Stimulated activated CD4-positive, alpha-beta T cell treated with anti-CD3 and anti-CD28 coated beads, Interleukin-2, amount 100 ng/mL, for 48 hours (primary cell): Measurements from ENCODE around the gene CMIP.

Experiments used
- DNase-seq, 2 donors: peaks; one replicate each; pipeline ENCODE4 v3.0.0-alpha.2; 2020

The CMIP gene

DNA sequence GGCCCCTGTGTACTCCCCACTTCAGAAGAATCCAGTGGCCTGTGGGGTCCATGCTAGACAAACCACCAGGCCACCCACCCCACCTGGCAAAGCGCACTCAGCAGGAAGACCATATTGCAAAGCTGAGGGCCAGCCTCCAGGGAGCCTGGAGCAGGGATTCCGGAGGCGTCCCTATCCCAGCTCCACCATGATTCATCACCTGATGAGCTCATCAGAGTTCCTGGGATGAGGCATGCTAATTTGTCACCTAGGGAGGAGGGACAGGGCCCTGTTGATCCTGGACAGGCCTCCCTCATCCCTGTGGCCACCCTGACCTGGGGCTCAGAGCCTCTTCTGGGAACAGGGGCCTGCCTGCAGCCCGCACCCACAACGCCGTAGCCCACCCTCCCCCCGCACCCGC is 202.9 kb downstream of the CMIP start:
- DNase-seq: no peak

- DNase-seq: no peak
Observed at GRCh38 chr16:81649561-81650184, 205.1 kb downstream of the CMIP start.

DNA sequence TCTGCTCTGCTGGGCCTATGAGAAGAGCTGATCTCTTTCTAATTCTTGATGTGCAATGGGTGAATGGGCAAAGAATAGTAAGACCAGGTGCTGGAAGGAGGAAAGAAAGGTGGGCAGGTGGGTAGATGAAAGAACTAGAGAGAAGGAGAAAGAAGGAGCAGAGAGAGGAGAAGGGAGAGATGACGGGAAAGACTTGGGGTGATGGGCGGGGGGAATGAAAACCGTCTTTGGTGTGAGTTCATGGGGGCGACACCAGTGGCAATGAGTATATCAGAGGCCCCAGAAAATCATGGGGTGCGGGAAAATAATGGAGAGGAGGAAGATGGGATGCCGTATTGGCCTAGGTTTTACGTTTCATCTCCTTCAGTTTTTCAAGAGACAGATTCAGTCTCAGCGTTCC is 205.7 kb downstream of the CMIP start:
- DNase-seq: no peak

DNA sequence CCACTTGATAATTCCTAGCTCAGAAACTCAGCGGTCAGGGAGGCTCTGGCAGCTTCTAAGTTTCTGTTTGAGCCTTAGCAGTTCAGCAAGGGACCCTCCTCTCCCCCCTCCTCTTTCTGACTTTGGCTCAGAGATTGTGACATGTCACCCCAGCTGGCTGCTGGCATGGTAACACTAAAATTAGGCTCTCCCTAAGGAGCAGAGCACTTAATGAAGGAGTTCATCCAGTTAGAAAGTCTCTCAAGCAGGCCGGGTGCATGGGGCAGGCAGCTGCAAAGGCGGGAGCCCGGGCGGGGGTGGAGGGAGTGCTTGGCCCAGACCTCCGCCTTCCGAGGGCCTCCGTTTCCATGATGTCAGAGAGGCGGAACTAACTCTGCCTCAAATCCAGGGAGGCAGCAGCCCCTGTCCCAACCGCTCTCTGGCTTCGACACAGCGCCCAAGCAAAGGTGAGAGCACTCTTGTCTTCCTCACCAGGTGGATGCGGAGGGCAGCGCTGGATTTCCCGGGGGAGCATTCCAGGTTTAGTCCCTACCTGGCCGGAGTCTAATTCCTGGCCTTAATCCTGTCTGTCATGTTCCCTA is 206.5 kb downstream of the CMIP start:
- DNase-seq: no peak

DNA sequence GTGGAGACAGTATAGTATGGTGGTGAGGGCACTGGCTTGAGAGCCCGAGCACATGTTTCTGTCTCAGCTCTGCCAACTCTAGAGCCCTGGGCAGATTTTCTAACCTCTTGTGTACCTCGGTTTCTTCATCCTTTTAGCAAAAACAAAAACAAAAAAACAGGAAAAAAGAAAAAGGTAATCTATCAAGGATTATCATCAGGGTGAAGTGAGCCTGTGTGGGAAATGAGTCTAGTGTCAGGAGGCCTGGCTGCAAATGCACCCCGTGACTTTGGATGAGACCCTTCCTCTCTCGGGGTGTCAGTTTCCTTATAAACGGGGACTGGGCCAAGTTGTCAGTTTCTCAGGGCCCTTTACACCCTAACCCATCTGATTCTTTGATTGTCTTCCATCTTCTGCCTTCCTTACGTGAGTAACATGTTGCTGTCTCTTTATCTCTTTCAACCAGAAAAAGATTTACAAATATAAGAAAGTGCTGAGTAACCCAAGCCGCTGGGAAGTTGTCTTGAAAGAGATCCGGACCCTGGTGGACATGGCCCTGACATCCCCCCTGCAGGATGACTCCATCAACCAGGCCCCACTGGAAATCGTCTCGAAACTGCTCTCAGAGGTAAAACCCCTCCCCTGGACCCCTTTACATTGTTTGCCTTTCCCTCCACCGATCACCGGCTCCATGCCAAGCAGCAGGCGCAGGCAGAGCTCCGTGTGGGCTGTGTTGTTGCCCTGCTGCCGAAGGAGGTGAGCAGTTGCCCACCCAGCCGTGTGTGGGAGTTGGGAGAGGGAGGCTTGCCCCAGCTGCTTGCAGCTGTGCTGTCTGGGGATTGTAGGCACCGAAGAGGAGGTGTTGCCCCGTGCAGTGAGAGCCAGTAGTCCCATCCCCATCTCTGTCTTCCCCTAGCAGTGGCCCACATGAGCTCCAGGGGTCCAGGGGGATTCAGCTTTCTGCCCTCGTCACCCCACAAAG is 207.4 kb downstream of the CMIP start:
- DNase-seq: no peak

GRCh38 chr16:81652798-81653505 is 208.3 kb downstream of the CMIP start:
- no peak for DNase-seq

DNA sequence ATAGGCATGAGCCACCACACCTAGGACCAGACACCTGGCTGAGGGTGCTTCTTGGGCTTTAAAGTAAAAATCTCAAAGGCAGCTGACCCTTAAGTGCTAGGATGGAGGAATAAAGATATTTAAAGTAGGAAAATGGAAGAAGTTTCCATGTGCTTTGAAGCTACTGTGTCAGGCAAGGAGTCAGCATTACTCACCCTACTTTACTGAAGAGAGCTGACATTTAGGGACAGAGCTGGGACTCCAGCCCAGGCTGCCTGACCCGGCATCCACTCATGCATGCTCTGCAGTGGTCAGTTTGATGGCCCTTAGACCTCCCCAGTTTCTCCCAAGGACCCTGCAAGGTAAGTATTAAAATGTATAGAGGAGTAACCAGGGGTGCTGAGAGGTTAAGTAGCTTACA is 209.7 kb downstream of the CMIP start:
- DNase-seq: no peak

GRCh38 chr16:81655469-81656162 is 211.0 kb downstream of the CMIP start:
- no peak for DNase-seq

GRCh38 chr16:81657224-81657623 is 212.6 kb downstream of the CMIP start:
- DNase-seq: no peak

- no peak for DNase-seq
Observed at GRCh38 chr16:81657781-81658180, 213.2 kb downstream of the CMIP start.

DNA sequence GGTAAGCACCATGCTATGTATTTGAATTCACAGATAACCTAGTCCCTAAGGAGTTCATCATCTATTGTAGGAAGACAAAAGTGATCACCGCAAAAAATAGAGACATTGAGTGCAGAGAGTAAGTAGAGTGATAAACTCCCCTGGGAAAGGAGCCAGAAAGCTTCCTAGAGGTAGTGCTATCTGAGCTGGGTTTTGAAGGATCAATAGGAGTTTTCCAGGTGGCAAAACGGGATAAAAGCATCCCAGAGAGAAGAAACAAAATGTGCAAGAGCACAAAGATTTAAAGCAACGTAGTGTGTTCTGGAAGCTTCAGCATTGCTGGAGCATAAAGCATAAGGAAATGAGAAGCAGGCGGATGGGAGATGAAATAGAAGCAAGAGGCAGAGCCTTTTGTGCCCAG is 213.8 kb downstream of the CMIP start:
- no peak for DNase-seq

DNA sequence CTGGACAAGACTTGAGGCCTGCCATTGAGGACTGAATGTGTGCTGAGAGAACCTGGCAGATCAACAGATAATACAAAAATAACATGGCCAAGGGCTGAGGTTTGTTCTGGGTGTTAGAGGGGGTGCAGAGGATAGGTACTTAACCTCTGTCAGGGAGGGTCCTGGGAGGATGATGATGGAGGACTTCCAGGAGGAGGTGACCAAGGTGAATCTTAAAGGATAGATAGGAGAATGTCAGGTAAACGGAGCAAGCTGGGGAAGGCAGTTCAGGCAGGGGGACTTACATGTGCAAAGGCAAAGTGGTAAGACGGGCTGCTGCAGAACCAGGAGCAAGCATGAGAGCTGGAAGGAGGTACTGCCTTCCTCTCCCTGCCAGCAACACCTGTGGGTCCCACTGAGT is 214.6 kb downstream of the CMIP start:
- DNase-seq: no peak

DNA sequence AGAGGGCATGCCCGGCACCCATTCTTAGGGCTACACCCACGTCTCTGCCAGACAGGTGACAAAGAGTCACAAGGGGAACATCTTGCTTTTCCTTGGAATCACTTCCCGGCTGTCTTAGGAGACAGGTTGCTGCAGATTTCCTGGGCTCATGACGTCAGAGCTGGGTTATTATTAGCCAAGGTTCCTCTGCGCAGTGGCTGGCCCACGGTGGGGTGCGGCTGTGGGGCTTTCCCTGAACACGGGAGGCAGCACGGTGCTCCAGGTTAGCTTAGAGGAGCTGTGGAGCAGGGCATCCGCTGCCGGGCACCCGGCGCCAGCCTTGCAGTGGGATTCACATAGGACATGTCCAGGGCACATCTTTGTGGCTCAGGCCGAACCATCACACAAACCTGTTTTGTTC is 216.5 kb downstream of the CMIP start:
- DNase-seq: no peak

- no peak for DNase-seq
Observed at GRCh38 chr16:81664153-81664552, 219.5 kb downstream of the CMIP start.

GRCh38 chr16:81665588-81665987 is 221.0 kb downstream of the CMIP start:
- no peak for DNase-seq

DNA sequence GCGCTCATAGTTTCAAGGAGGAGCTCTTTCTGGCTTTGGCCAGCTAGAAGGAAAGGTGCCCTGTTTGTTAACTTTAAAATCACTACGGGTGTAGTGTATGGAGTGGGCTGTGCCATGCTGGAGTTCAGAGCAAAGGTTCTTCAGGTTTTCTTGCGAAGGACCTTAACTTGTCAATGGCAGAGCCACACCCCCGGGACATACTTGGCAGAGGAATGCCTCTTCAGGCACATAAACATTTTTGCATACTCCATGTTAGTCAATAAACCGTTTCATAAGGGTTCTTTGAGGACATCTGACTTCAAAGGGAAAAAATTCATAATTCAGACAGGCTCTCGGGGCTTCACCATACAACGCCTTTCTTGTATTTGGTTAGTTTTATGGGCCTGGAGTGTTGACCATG is 221.5 kb downstream of the CMIP start:
- no peak for DNase-seq

DNA sequence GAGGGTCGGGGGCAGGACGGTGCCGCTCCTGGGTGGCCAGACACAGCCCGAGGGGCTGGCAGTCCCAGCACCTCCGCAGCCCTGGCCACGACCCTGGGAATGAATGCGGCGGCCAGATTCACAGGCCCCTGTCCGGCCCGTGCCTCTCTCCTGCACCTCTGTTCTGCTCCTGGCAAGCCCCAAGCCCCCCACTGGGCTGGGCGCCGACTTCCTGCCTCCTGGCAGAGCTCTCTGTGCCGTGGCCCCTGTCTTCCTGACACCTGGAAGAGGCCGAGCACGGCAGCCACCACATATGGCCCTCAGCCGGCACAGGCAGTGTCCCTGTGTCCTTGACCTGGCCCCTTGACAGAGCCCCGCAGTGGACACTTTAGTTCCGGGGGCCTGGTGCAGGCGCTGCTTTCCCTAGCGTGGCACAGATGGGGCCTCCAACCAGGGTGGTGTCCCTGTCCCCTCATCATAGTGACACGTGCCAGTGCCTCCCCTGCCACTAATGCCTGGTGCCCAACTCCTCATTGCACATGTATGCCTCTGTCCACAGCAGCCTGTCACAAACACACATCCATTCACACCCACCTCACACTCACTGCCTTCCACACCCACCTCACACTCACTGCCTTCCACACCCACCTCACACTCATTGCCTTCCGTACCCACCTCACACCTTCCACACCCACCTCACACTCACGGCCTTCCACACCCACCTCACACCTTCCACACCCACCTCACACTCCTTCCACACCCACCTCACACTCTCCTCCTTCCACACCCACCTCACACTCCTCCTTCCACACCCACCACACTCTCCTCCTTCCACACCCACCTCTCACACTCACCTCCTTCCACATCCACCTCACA is 223.9 kb downstream of the CMIP start:
- DNase-seq: no peak

GRCh38 chr16:81669473-81670350 is 225.1 kb downstream of the CMIP start:
- DNase-seq: no peak

- no peak for DNase-seq
Observed at GRCh38 chr16:81671738-81672597, 227.4 kb downstream of the CMIP start.

- no peak for DNase-seq
Observed at GRCh38 chr16:81673432-81673831, 228.8 kb downstream of the CMIP start.
